ENCODE measurements around the gene CASP8.

CASP8 gene

DNA sequence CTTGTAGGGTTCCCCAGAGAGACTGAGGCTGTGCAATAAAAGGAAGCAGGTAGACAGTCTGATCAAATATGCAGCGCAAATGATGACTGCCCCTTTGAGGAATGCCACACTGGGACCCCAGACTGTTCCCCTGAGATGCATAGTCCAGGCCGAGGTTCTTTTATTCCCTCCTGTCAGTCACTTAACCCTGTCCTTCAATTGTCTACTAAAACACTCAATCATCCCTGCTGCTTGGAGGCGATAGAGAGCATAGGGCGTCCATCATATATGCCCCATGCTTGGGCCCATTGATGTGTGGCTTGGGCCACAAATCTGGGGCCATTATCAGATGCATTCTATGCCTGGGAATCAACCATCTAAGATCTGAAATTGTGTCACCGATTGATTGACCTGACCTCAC lies 15.5 kb upstream of the CASP8 start:
- TF ChIP-seq, protein P1, sequence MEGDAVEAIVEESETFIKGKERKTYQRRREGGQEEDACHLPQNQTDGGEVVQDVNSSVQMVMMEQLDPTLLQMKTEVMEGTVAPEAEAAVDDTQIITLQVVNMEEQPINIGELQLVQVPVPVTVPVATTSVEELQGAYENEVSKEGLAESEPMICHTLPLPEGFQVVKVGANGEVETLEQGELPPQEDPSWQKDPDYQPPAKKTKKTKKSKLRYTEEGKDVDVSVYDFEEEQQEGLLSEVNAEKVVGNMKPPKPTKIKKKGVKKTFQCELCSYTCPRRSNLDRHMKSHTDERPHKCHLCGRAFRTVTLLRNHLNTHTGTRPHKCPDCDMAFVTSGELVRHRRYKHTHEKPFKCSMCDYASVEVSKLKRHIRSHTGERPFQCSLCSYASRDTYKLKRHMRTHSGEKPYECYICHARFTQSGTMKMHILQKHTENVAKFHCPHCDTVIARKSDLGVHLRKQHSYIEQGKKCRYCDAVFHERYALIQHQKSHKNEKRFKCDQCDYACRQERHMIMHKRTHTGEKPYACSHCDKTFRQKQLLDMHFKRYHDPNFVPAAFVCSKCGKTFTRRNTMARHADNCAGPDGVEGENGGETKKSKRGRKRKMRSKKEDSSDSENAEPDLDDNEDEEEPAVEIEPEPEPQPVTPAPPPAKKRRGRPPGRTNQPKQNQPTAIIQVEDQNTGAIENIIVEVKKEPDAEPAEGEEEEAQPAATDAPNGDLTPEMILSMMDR (conservative IDR thresholded peaks at IDR 0.05; ENCODE audit: control insufficient read depth, insufficient read depth, low read depth, low read length) = no peak
- H3K4me3 ChIP-seq (ENCODE audit: control insufficient read depth, low read depth, low read length) = no peak overlapping the region
- DNase-seq (ENCODE audit: low read depth) = no peak

GRCh38 chr2:201246280-201246679 lies 14.1 kb upstream of the CASP8 start:
- TF ChIP-seq, protein P1 (conservative IDR thresholded peaks at IDR 0.05; ENCODE audit: control insufficient read depth, insufficient read depth, low read depth, low read length) = no peak
- H3K4me3 ChIP-seq (ENCODE audit: control insufficient read depth, low read depth, low read length) = no peak overlapping the region
- no peak for DNase-seq (ENCODE audit: low read depth)

- DNase-seq (ENCODE audit: low read depth) = no peak
- TF ChIP-seq, protein P1 (conservative IDR thresholded peaks at IDR 0.05; ENCODE audit: control insufficient read depth, insufficient read depth, low read depth, low read length) = no peak
Measured at GRCh38 chr2:201248288-201248844, 12.0 kb upstream of the CASP8 start.

GRCh38 chr2:201249889-201250288 lies 10.4 kb upstream of the CASP8 start:
- TF ChIP-seq, protein P1 (conservative IDR thresholded peaks at IDR 0.05; ENCODE audit: control insufficient read depth, insufficient read depth, low read depth, low read length) = no peak
- no peak for DNase-seq (ENCODE audit: low read depth)
- no peak overlapping the region for H3K4me3 ChIP-seq (ENCODE audit: control insufficient read depth, low read depth, low read length)

More at GRCh38 chr2:201248288-201248844, 12.0 kb upstream of the CASP8 start:
- H3K4me3 ChIP-seq (ENCODE audit: control insufficient read depth, low read depth, low read length) = no peak overlapping the region

DNA sequence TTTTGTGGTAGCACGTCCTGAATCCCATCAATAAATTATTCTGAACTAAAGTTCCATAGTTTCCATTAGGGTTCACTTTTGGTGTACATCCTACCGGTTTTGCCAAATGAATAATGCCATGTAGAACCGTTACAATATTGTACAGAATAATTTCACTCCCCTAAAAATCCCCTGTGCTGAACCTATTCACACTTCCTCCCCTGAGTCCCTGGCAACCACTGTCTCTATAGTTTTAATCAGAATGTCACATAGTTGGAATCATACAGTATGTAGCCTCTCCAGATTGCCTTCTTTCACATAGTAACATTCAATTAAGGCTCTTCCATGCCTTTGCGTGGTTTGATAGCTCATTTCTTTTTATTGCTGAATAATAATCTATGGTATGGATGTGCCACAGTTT lies 9.6 kb upstream of the CASP8 start:
- DNase-seq (ENCODE audit: low read depth) = no peak
- TF ChIP-seq, protein P1 (conservative IDR thresholded peaks at IDR 0.05; ENCODE audit: control insufficient read depth, insufficient read depth, low read depth, low read length) = no peak
- no peak overlapping the region for H3K4me3 ChIP-seq (ENCODE audit: control insufficient read depth, low read depth, low read length)

DNA sequence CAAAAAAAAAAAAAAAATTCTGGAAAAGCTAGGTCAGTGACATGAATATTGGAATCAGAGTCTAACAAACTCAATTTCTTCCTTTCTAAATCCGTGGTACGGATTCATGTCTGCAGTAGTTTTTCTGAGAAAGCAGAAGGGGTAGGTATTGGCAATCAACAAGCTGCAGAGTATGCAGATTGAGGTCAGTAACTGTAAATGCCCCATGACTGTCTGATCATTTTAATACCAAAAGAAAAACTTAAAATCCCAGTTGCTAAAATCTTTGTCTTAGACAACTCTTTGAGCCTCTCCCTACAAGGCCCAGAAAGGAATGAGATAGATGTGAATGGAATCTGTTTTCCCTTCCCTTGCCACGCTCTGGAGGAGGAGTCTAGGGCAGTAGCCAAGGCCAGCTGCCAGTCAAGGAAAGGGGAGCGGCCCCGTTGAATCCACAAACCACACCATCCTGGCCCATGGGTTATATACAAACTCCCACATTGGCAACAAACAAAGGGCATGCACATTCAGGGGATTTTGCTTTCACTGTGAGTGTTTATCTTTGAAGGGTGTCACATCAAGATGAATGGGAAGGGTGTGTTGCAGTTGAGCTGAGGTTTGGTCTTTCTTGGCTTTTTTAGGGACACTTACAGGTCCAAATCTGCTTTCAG lies 6.1 kb upstream of the CASP8 start:
- no peak overlapping the region for H3K4me3 ChIP-seq (ENCODE audit: control insufficient read depth, low read depth, low read length)
- no peak for DNase-seq (ENCODE audit: low read depth)
- TF ChIP-seq, protein P1 (conservative IDR thresholded peaks at IDR 0.05; ENCODE audit: control insufficient read depth, insufficient read depth, low read depth, low read length) = no peak
